ENCODE data around the gene AFAP1L2. TPM values are rescaled to one million over a fixed set of nuclear protein-coding genes. Genes with fewer than 3 reads are reported as not detected.

The AFAP1L2 gene
- total RNA-seq, 1 experiment from 2014 or later: 170 TPM

DNA sequence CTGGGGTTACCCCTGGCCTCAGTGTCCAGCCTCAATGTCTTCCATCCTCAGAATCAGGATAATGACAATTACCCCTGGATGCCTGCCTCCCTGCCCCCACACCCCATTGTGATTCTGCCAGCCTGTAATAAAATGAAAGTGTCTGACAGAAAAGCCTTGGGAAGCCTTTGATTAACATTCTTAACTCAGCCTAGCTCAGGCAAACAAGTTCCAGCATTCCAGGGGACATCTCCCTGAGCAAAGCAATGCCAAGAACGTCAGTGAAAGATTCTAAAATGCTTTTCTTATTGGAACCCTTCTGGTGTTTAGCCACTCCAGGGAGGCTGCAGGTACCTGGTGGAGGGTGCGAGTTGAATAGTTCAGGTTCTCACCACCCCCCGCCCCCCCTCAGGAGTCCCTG lies 18.7 kb downstream of the AFAP1L2 start:
- peaks cover 55% of the 10 kb centered on the region for H3K4me1 ChIP-seq (ENCODE audit: control insufficient read depth, insufficient read depth, low read length)
- ChIA-PET CTCF (no interaction called here), POLR2A (no interaction called here)
- no peak overlapping the region for H3K4me3 ChIP-seq (ENCODE audit: low read depth in 2 of 2, low read length in 2 of 2)
- H3K9me3 ChIP-seq (ENCODE audit: control insufficient read depth, insufficient read depth, low read depth, low read length): no peaks in the 10 kb centered on the region
- H3K36me3 ChIP-seq (ENCODE audit: control insufficient read depth, insufficient read depth, low read length): no peaks in the 10 kb centered on the region
- in situ Hi-C loops (cut with HindIII; ENCODE audit: low pct_unique_long_range_greater_than_20kb, low sequenced_read_pairs) (no loop called here), intact Hi-C loops (cut with micrococcal nuclease; ENCODE audit: unreplicated experiment) (no loop called here)
- ATAC-seq (no peak), DNase-seq (ENCODE audit: low read depth, low spot score) (no peak)
- no TSS peak for BruUV-seq (replicated peaks)
- H3K27me3 ChIP-seq (ENCODE audit: control insufficient read depth, insufficient read depth, low read length): no peaks in the 10 kb centered on the region
- no peak overlapping the region for H3K27ac ChIP-seq (ENCODE audit: low read length)
- TF ChIP-seq TCF7L2 (IDR thresholded peaks at IDR 0.05; ENCODE audit: low read depth, low read length) (no peak), POLR2AphosphoS5 (IDR thresholded peaks at IDR 0.05; ENCODE audit: low read depth, low read length) (no peak), SIN3A (IDR thresholded peaks at IDR 0.05; ENCODE audit: borderline replicate concordance, insufficient read depth, low read depth, low read length) (no peak)
- TF ChIP-seq, protein P1, sequence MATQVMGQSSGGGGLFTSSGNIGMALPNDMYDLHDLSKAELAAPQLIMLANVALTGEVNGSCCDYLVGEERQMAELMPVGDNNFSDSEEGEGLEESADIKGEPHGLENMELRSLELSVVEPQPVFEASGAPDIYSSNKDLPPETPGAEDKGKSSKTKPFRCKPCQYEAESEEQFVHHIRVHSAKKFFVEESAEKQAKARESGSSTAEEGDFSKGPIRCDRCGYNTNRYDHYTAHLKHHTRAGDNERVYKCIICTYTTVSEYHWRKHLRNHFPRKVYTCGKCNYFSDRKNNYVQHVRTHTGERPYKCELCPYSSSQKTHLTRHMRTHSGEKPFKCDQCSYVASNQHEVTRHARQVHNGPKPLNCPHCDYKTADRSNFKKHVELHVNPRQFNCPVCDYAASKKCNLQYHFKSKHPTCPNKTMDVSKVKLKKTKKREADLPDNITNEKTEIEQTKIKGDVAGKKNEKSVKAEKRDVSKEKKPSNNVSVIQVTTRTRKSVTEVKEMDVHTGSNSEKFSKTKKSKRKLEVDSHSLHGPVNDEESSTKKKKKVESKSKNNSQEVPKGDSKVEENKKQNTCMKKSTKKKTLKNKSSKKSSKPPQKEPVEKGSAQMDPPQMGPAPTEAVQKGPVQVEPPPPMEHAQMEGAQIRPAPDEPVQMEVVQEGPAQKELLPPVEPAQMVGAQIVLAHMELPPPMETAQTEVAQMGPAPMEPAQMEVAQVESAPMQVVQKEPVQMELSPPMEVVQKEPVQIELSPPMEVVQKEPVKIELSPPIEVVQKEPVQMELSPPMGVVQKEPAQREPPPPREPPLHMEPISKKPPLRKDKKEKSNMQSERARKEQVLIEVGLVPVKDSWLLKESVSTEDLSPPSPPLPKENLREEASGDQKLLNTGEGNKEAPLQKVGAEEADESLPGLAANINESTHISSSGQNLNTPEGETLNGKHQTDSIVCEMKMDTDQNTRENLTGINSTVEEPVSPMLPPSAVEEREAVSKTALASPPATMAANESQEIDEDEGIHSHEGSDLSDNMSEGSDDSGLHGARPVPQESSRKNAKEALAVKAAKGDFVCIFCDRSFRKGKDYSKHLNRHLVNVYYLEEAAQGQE (IDR thresholded peaks at IDR 0.05; ENCODE audit: insufficient read depth in 1 of 2, low read depth in 2 of 2, low read length in 1 of 2): no peak
- TF ChIP-seq, protein P2, sequence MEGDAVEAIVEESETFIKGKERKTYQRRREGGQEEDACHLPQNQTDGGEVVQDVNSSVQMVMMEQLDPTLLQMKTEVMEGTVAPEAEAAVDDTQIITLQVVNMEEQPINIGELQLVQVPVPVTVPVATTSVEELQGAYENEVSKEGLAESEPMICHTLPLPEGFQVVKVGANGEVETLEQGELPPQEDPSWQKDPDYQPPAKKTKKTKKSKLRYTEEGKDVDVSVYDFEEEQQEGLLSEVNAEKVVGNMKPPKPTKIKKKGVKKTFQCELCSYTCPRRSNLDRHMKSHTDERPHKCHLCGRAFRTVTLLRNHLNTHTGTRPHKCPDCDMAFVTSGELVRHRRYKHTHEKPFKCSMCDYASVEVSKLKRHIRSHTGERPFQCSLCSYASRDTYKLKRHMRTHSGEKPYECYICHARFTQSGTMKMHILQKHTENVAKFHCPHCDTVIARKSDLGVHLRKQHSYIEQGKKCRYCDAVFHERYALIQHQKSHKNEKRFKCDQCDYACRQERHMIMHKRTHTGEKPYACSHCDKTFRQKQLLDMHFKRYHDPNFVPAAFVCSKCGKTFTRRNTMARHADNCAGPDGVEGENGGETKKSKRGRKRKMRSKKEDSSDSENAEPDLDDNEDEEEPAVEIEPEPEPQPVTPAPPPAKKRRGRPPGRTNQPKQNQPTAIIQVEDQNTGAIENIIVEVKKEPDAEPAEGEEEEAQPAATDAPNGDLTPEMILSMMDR (IDR thresholded peaks at IDR 0.05): no peak

DNA sequence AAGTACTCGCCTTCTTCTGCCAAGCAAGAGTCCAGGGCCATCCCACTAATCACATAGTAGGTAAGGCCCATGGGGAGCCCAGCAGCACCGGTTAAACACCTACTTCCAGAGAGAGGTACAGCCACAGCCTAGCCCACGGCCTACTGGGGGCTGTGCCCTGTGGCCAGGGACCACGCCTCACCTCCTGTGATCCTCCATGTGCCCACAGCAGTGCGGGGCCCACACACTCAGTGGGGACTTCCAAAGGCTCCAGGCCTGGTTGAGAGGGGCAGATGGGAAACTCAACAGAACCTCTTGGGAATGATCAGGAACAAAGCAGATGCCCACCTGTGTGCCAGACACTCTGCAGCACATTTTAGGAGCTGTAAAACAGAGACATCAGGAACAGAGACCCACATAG lies 19.7 kb downstream of the AFAP1L2 start:
- Histone ChIP-seq H3K36me3 (ENCODE audit: control insufficient read depth, insufficient read depth, low read length) (no peaks in the 10 kb centered on the region), H3K4me1 (ENCODE audit: control insufficient read depth, insufficient read depth, low read length) (peaks cover 58% of the 10 kb centered on the region), H3K27ac (ENCODE audit: low read length) (no peak overlapping the region), H3K4me3 (ENCODE audit: low read depth in 2 of 2, low read length in 2 of 2) (no peak overlapping the region), H3K9me3 (ENCODE audit: control insufficient read depth, insufficient read depth, low read depth, low read length) (no peaks in the 10 kb centered on the region), H3K27me3 (ENCODE audit: control insufficient read depth, insufficient read depth, low read length) (no peaks in the 10 kb centered on the region)
- intact Hi-C loops (cut with micrococcal nuclease; ENCODE audit: unreplicated experiment): no loop called here
- in situ Hi-C loops (cut with HindIII; ENCODE audit: low pct_unique_long_range_greater_than_20kb, low sequenced_read_pairs): no loop called here
- no TSS peak for BruUV-seq (replicated peaks)
- CTCF ChIA-PET: no interaction called here
- ATAC-seq: no peak
- POLR2A ChIA-PET: no interaction called here
- no peak for DNase-seq (ENCODE audit: low read depth, low spot score)
- TF ChIP-seq, protein P2 (IDR thresholded peaks at IDR 0.05): no peak
- TF ChIP-seq POLR2AphosphoS5 (IDR thresholded peaks at IDR 0.05; ENCODE audit: low read depth, low read length): no peak
- TF ChIP-seq, protein P1 (IDR thresholded peaks at IDR 0.05; ENCODE audit: insufficient read depth in 1 of 2, low read depth in 2 of 2, low read length in 1 of 2): no peak

Data from Panc1 (cell line).